GM18502 (cell line): ENCODE measurements around the gene MAPKAP1.

Source experiments
- ATAC-seq: cut with Tn5 transposase; IDR thresholded peaks from one replicate; pipeline ENCODE4 v1.9.1; 2021; ENCODE audit warnings: mild to moderate bottlenecking; ENCODE audit not compliant: unreplicated experiment, poor library complexity

The MAPKAP1 gene

DNA sequence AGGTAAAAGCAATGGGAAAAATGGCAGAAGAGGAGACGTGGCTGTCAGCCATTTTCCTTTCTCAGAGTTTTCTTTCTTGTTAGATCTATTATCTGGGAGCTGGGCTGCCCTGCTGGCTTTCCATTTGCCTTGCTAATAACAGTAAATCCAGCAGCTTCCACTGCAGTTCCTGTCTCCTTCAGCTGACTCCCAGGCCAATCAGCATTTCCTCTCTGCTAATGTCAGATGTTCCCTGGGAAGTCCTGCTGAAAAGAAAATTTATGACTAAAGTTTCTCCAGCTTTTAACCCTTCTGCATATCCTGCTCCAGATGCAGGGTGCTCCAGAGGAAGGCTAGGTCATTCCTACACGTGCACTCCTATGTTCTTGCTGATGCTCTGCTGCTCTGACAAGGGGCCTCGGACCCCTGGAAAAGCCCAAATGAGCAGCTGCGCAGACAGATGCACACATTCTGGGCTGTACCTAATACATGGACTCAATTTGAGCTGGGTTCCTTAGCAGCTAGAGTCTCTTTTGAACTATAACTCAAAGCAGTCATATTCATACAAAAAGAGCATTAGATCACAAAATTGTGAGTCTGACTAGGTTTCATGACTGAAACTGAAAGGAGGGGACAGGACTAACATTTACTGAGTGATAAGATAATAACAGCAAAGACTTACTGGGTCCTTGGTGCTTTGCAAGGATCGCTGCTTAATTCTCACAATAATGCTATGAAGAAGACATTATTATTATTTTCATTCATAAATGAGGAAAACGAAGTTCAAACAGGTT lies 182.2 kb downstream of the MAPKAP1 start:
- no peak for ATAC-seq

- no peak for ATAC-seq
These were observed 183.3 kb downstream of the MAPKAP1 start for GRCh38 chr9:125523681-125524080.

- no peak for ATAC-seq
These were observed 184.7 kb downstream of the MAPKAP1 start for GRCh38 chr9:125522328-125522725.

- ATAC-seq, result no peak
These were observed 185.3 kb downstream of the MAPKAP1 start for GRCh38 chr9:125521462-125522327.

DNA sequence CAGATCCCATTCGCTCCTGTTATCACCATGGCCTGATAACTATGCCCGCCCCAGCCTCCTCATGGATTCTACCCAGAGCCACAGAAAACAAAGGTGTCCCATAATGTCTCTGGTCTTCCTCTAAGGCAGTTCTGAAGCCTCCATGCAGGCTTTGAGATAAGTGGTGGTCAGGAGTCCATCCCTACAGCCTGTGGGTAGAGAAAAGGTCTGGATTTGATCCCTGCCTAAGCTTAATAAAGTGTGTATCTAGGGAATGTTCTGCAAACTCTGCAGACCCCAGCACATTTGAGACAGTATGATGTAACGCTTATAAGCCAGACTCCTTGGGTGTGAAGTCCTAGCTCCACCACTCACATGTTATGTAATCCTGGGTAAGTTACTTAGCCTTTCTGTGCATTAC lies 187.3 kb downstream of the MAPKAP1 start:
- no peak for ATAC-seq

GRCh38 chr9:125517577-125517976 lies 189.4 kb downstream of the MAPKAP1 start:
- no peak for ATAC-seq

- ATAC-seq, result no peak
These were observed 190.7 kb downstream of the MAPKAP1 start for GRCh38 chr9:125515983-125516940.

- no peak for ATAC-seq
These were observed 191.7 kb downstream of the MAPKAP1 start for GRCh38 chr9:125515281-125515680.

- no peak for ATAC-seq
These were observed 192.5 kb downstream of the MAPKAP1 start for GRCh38 chr9:125514468-125514867.

- ATAC-seq, result peak; percentile 97
These were observed 193.2 kb downstream of the MAPKAP1 start for GRCh38 chr9:125513668-125514413.

GRCh38 chr9:125513303-125513667 lies 193.7 kb downstream of the MAPKAP1 start:
- peak; percentile 27 for ATAC-seq

DNA sequence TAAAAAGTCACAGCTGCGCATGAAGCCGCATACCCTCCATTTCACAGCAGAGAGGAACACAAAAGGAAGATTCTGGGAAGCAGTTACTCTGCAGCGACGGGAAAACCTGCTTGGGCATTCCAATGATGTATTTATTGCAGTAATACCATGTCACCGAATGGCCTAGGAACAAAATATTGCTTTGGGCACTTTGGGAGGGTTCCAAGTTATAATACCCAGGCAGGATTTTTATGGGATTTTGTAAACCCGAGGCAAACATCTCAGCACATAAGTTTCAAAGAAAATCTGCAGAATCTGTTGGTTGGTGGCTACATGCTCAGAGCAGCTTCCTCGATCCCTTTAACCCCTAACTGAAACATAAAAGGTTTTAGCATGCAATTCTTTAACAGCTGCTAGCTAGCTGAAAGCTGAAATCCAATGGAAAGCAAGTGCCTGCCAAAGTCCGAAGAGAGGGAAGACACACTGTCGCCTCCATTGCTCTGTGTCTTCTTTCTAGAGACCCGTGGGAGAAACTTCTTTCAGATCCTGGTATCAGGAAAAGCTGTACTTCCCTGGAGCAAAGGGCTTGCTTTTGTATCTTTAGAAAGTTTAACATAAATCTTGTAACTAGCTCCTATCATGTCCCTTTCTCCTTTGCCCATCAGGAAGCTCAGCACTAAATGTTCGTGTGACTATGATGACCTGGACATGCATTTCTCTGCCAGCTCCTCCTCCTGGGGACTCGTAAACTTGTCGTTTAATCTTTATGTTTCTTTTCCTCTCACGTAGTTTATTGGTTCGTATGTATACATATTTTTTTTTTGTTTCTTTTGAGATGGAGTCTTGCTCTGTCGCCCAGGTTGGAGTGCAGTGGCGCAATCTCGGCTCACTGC lies 195.0 kb downstream of the MAPKAP1 start:
- no peak for ATAC-seq

GRCh38 chr9:125510980-125511379 lies 196.0 kb downstream of the MAPKAP1 start:
- ATAC-seq, result no peak

DNA sequence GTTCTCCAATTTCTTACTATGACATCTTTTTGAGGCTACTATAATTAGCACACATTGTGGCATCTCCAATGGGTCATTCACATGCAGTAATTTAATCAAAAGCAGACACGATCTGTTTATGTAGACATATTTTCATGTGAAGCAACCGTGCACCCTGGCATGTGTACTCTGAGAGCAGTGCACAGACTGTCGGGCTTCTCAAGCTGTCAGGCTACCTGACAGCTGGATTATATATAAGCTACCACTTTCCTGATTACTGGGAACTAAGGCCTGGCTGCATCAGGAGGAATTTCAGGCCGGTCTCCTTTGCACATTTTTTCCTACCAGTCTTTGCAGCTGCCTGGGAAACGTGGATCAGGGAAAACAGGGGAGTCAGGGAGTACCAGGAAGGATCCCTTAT lies 197.5 kb downstream of the MAPKAP1 start:
- ATAC-seq, result no peak

- no peak for ATAC-seq
These were observed 198.8 kb downstream of the MAPKAP1 start for GRCh38 chr9:125508249-125508648.

DNA sequence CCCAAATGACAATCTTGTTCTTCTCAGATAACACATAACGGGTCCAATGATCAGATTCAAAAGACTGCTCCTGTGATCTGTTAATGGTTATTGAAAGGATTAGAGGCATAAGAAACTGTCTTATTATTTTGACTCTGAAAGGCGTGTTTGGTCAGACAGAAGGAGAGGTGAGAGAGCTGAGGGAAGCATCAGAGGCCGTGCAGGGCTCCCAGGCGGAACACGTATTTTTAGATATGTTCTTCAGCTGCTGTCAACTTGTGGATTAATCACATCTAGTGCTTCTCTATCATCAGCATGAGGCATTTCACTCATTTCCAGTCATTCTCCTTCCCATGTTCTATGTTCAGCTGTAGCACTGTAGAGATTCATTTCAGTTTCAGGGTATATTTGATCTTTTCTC lies 199.8 kb downstream of the MAPKAP1 start:
- no peak for ATAC-seq

GRCh38 chr9:125505988-125506438 lies 201.0 kb downstream of the MAPKAP1 start:
- no peak for ATAC-seq

- ATAC-seq, result no peak
These were observed 202.4 kb downstream of the MAPKAP1 start for GRCh38 chr9:125504616-125505015.

DNA sequence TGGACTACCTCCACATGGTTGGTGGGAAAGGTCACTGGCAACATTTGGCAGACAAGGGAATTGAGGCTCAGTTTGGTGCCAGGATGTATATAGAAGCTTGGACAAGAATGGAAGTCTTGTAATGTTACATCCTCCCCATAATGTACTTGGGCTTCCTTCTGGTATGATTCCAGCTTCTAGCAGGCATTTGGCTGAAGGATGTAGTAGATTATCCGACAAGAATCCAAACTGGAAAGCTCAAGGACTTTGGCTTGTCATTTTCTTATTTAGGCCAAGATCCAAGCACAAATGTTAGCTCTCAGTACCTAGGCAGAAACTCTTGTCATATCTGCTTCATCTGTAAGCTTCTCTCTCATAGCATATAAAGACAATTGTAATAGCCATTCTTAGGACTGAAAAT lies 209.1 kb downstream of the MAPKAP1 start:
- no peak for ATAC-seq
